GM19043 (cell line): ENCODE results near the gene DNAJC15.
A peak's percentile ranks its signal among the peaks of the same experiment; 100 is the strongest.
"Not testable (repeated sequence)": the region's sequence is repeated elsewhere in the genome, so short reads cannot be mapped to it uniquely, and the experiment has no call there.

Experiments used
- ATAC-seq: cut with Tn5 transposase; IDR thresholded peaks from one replicate; pipeline ENCODE4 v1.9.1; 2021; ENCODE audit warnings: low read depth; ENCODE audit not compliant: unreplicated experiment

Gene DNAJC15

GRCh38 chr13:43023289-43023963 lies at the start of gene DNAJC15:
Gene DNAJC15, plus strand, starts transcription at chr13:43023586. Its CDS starts 41 bp downstream, at chr13:43023627.
- ATAC-seq, result peak; percentile 78

DNA sequence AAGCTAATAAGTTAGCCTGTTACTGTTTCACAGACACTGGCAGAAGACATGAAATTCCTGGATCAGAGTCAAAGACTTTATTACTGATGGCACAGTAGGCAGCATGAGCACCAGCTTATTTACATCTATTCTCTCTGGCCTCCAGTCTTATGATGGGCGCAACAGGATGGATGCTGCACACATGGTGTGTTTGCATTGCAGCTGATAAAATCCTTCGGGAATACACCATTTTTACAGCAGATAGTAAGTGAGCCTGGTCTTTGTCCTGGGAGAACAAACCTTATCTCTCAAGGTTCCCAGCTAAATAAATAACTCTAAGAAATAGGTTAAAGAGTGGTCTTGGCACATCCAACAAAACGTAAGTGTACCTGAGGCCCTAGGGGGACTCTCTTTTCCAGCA lies 47.3 kb upstream of the DNAJC15 start:
- ATAC-seq, result no peak

DNA sequence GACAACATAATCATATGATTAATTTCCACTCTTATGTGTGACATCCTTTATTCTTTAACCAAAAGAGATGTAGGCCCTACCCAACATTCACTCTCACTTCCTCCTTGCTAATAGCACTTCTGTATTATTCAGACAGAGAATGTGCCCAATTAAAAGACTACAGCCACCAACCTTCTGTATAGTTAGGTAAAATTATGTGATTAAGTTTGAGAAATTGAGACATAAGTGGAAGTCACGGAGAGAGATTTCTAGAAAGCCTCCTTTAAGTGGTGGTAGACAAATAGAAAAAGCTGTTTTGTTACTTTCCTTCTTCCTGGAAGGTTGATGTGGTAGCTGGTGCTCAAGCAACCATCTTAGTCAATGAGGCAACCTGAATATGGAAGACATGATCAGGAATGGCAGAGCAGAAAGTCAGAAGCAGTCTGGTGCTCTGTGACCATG lies 46.1 kb upstream of the DNAJC15 start:
- ATAC-seq, result no peak

DNA sequence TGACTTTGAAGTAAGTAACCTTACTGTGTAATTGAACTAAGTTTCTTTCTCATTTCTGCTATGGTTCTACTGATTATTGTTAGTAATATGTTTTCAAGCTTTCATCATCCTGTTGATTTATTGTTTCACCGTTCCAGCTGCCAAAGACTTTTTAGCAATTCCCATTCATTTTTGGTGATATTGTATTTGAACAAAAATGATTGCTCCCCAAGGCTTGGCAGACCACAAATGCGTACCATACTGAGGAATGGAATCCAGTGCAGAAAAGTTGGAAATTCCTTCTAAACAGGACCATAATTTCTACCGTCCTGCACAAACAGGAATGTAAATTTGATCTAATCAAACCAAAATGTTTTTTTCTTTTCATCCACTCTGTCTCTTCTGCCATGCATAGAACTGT lies 42.1 kb upstream of the DNAJC15 start:
- no peak for ATAC-seq

DNA sequence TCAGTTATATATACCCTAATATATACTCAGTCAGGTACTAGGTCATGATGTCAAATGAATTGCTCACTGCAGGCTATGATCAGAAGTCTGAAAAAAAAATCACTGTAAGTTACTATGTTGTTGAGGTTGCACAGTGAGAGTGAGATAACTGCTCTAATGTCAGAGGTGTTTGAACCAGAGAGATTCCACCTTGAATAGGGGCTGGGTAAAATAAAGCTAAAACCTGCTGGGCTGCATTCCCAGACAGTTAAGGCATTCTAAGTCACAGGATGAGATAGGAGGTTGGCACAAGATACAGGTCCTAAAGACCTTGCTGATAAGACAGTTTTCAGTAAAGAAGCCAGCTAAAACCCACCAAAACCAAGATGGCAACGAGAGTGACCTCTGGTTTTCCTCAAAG lies 41.5 kb upstream of the DNAJC15 start:
- ATAC-seq, result no peak

- no peak for ATAC-seq
Measured at GRCh38 chr13:42984026-42984425, 39.4 kb upstream of the DNAJC15 start.

- no peak for ATAC-seq
Measured at GRCh38 chr13:42984691-42985090, 38.7 kb upstream of the DNAJC15 start.

DNA sequence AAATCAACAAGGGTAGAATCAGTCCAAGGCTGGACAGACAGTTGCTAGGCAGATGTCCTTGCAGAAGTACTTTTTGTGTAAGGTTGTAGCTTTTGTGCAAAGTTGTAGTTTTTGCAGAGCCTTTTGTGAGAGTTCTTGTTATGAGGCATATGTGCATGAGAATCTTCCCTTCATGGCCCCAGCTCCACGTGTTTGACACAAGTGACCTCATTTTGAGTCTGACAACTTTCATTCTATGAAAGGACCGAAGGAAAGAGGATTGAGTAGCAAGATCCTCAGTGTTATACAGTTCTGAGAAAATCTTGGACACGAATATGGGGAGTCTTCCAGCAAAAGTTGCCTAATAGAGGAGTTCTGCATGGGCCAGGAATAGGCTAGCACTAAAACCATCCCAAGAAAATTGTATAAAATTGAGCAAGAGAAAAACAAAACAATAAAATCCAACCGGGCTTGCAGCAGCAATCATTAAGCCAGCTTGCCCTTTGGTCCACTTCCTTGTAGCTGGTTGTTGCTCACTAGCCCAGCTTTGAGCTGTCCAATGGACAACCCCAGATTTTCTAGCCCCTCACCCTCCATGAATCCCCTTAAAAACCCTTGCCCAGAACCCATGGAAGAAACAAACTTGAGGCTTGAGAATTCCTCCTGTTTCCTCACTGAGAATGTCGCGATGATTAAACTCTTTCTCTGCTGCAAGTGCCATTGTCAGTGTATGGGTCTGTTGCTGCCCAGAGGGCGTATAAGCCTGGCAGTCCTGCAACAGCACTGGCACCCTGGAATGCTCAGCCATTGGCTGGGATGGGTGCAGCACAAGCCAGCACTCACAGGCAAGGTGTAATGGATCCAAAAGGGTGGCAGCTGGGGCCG lies 37.8 kb upstream of the DNAJC15 start:
- ATAC-seq, result no peak

DNA sequence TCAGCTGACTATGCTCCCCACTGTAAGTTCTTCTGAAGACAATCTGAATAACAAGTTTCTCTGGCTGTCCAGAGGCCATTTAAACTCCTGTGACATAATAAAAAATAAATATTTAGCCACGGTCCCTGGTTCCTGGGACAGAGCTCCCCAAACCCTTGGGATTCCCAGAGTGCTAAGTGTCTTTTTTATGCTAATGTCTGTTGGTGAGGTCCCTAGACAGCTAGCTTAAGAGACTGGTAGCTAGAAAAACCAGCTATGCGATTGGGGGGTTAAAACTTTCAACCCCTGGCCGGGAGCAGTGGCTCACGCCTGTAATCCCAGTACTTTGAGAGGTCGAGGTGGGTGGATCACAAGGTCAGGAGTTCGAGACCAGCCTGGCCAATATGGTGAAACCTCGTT lies 37.2 kb upstream of the DNAJC15 start:
- ATAC-seq, result no peak

DNA sequence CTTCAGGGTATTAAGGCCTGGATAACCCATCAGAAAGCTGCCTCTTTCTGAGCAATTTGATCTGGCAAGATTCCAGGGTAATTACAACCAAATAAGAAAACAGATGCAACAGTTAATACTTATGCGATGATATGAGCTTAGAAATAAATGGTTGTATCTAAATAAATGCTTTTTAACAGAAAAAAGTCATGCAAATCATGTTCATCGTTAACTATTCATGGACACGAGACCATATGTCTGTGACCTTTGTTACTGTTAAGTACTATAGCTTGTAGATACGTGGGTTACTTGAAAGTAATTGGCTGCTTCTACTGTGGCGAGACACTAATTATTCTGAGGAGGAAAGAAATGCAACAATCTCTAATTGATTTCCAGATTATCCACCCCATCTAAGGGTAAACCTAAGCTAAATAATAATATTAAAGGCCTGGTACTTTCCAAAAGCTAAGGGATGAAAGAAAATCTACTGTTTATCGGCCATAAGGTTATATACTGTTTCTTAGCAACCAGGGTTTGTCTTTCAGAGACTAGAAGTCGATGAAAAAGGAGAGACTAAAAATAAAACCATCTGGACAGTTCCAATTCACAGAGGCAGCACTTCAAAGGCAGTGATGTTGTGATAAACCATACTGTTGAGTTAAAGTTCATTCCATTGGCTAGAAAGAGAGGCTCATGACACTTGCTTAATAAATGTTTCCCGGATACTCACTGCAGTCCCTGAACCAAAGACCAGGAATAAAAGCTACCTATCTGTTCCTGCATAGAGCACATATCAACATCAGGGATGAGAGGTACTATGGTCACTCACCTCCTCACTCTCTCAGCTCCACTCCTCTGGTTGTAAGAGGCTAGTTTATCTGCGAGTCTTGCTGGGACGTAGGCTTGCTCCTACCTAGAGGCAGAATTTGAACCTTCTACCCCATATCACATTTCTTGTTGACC lies 32.8 kb upstream of the DNAJC15 start:
- no peak for ATAC-seq

DNA sequence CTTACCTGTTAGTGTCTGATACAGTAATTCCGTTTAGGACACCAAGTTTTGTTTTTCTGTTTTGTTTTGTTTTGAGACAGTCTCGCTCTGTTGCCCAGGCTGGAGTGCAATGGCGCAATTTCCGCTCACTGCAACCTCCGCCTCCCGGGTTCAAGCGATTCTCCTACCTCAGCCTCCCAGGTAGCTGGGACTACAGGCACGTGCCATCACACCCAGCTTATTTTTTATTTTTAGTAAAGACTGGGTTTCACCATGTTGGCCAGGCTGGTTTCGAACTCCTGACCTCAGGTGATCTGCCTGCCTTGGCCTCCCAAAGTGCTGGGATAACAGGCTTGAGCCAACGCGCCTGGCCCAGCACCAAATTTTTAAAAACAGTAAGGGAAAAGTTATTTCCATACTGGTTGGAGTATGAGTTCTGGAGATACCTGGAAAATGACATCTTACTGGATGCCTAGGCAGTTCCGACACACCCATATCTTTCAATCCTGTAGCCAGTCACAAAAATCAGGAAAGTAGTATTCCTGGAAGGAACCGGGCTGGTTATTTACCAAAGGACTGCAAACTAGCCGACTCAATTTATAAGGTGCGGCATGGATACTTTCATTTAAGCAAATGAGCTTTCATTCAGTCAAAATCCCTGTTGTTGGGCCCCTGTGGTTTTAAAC lies 32.0 kb upstream of the DNAJC15 start:
- ATAC-seq, result not testable (repeated sequence)

- ATAC-seq, result peak; percentile 65
Measured at GRCh38 chr13:42991898-42992763, 31.3 kb upstream of the DNAJC15 start, which contains the start of gene EPSTI1. Gene EPSTI1, minus strand, starts transcription at chr13:42992241. Its CDS starts 76 bp downstream, at chr13:42992165.

- ATAC-seq, result no peak
Measured at GRCh38 chr13:42992764-42993122, 30.6 kb upstream of the DNAJC15 start.

GRCh38 chr13:42994878-42995277 lies 28.5 kb upstream of the DNAJC15 start:
- ATAC-seq, result no peak

- ATAC-seq, result no peak
Measured at GRCh38 chr13:42996584-42996983, 26.8 kb upstream of the DNAJC15 start.

DNA sequence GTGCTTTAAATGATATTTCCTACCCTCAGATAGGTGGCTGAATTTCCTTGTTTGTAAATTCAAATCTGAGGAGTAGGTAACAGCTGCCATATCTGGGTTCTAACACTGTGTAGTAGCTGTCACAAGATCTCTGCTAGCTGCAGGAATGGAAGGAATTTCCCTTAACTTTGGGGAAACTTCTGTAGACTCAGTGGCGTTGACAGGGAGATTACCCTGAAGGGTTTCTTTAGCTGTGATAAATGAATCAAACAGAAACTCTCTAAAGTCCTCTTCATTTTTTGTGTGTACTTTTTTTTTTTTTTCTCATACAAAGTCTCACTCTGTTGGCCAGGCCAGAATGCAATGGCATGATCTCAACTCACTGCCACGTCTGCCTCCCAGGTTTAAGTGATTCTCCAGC lies 26.0 kb upstream of the DNAJC15 start:
- ATAC-seq, result no peak

GRCh38 chr13:42999491-42999890 lies 23.9 kb upstream of the DNAJC15 start:
- no peak for ATAC-seq

DNA sequence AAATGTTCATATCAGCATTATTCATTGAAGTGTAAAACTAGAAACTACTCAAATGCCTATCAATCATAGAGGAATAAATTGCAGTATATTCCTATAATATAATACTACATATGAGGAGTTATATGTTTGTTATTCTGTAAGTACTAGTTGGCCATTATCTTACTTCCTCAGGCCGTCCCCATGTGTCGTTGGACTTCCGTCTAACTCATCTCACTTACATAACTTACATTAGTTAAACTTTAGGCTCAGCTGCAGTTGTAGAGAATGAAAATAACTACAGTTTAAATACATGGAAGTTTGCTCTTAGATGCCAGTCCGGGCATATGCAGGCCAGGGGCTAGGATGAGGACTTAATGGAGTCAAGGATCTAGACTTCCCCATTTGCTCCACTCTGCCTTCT lies 22.7 kb upstream of the DNAJC15 start:
- no peak for ATAC-seq

DNA sequence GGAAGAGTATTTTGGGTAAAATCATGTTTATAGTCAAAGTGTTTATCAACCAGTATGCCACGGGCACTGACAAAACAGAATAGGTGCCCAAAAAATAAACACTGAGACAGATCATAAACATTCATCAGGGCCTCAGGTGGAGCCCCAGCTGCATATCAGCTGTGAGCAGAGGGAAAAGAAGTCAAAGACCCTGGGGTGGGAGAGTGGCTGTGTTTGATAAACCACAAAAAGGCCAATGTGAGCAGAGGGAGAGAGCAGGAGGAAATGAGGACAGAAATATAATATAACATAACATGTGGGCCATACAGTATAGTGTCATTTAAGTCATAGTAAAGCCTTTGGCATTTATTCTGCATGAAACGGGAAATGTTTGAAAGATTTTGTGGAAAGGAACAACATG lies 21.4 kb upstream of the DNAJC15 start:
- no peak for ATAC-seq
